ENCODE data around the gene PIAS1.

- no peak for TF ChIP-seq CTCF (IDR thresholded peaks at IDR 0.05)
- TF ChIP-seq POLR2A (IDR thresholded peaks at IDR 0.05), result no peak
Measured at GRCh38 chr15:68199340-68199739, 145.2 kb downstream of the PIAS1 start.
